HPDE6-E6E7 (cell line): ENCODE data around the gene SACM1L.

Experiments used
- DNase-seq: peaks from one replicate; pipeline ENCODE4 v3.0.0; 2011; ENCODE audit warnings: missing footprints; ENCODE audit errors: extremely low spot score

SACM1L gene

GRCh38 chr3:45771831-45772230 lies 82.6 kb downstream of the SACM1L start:
- no peak for DNase-seq

DNA sequence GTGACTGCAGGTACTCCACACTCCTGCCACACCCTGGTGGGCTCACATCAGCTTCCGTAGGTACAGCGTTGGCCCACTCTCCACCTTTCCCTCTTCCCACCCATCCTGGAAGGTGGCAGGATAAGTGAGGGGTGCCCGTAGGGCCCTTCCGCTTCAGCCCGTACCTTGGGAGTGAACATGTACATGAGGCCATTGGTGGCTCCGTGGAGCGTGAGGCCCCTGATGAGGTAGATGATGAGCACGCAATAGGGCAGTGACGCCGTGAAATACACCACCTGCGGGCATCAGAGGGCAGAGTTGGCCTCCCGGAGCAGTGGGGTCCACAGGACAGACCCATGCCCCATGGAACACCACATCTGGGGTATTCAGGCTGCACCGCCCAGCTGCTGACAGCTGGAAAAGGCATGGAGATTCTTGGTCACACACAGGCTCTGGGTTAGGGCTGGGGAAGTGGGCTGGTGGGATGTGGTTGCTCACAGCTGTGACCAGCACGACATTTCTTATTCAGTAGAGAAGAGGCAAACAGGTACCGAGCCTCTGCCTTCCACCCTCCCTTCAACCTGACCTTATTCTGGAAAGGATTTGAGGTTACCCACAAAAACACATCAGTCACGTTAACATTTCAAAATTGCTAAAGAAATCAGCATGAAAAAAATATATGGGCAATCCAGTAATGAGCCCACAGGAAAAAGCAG lies 83.3 kb downstream of the SACM1L start:
- DNase-seq, result no peak

DNA sequence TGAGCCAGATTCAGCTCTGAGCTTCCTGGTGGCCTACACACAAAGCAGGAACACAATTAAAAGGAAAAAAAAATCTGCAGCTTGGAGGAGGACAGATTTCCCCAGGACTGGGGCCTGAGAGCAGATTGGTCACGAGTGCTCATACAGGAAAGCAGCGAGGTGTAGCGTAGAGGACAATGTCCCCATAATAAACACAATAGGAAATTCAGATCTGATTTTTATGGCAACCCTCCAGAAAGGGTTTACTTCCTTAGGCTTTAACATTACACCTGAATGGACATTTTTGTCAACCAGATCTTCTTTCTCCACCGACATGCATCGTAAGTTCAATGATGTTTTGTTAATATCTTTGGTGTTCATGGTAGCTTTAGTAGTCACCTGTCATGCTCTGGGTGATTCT lies 83.9 kb downstream of the SACM1L start:
- DNase-seq, result no peak

GRCh38 chr3:45773714-45774449 lies 84.7 kb downstream of the SACM1L start:
- DNase-seq, result no peak

DNA sequence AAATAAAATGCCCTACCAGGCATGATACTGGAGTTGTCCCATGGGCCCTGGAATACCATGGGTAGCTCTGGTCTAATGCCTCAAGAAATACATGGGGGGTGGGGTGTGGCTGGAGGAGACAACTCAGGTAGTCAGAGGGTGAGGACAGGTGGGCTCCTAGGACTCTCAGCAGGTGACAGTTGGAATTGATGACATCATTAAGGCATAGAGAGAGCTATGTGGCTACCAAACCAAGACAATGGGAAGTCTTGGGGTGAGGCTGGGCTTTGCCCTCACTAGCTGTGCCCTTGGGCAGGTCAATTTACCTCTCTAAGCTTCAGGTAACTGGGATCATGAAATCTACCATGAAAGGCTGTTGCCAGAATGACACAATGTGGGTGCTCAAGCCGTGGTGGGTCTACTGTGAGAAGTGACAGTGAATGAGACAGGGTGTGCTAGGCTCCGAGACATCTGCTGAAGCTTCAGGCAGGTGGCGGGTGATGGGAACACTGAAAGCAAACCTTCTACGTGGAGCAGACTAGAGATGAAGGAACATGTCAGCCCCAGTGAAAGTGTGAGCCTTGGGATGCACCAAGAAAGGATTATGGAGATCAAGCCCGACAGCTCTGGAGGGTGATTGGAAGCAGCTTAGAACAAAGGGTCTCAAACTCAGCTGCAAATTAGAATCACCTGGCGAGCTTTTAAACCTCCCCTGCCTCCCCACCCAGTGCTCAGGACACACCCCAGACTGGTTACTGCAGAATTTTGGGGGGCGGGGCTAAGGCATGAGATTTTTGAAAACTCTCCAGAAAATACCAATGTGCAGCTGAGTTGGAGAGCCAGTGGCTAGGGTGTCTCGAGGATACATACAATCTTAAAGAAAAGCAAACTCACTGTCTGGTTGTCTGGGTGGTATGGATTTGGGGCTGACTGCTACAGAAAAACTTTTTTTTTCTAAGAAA lies 85.7 kb downstream of the SACM1L start:
- no peak for DNase-seq

GRCh38 chr3:45775571-45776300 lies 86.5 kb downstream of the SACM1L start:
- DNase-seq, result no peak

DNA sequence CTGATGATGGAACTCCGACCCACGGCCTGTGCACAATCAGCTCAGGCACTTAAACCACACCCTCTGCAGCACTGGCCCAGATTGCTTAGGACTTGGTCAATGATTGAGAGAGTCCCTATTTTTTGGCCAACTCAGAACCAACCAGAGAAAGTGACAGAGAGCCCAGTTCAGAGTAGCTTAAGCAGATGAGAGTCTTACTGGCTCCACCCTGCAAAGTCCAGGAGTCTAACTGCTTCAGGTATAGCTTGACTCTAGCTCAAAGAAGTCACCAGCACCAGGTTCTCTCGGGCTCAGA lies 87.1 kb downstream of the SACM1L start:
- no peak for DNase-seq

- DNase-seq, result no peak
These were observed 87.4 kb downstream of the SACM1L start for GRCh38 chr3:45776611-45777010.

DNA sequence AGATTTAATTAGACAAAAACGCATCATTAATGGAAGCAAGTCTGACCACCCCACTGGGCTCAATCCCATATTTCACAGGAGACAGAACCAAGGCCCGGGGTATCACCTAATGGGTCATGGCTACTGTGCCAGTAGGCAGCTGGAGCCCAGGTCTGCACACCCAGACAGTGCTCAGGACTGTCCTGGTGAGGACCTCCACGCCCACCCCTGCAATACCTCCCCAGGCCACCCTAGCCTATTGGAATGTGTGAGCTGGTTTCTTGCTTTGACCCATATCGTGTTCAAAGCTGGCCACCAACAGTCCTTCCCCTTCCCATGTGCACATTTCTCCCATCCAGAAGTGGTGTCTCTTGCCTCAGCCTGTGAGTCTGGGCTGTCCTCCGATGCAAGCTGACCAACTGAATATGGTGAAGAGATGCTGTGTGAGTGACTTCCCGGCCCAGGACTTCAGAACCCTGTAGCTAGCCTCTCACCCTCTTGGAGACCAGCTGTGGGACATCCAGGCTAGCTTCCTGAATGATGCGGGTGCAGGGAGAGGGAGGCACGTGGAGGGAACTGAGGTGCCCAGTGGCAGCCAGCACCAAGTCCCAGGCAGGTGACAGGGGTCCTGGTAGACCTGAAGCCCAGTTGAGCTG lies 88.0 kb downstream of the SACM1L start:
- DNase-seq, result no peak

GRCh38 chr3:45777746-45778386 lies 88.7 kb downstream of the SACM1L start:
- no peak for DNase-seq

DNA sequence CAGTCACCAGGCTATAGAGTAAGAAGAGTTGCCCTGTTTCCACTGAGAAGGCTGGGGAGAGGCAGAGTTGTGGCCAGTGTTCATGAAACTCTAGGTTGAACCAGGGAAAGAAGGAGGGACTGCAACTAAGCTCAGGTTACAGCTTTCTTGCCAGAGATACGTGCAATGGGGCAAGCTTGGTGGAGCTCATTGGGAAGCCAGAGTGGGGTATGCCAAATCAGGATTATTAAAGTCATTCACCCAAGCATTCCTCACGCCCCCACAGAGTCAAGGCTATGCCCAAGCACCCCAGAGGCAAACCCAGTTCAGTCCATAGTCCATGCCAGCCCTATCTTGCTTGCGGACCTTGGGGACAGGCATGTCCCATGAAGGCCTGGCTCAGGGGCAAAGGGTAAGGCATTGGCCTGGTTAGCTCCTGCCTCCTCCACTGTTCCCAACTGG lies 89.6 kb downstream of the SACM1L start:
- DNase-seq, result no peak

- no peak for DNase-seq
These were observed 90.8 kb downstream of the SACM1L start for GRCh38 chr3:45779746-45780735.

- no peak for DNase-seq
These were observed 92.1 kb downstream of the SACM1L start for GRCh38 chr3:45781271-45781670.

GRCh38 chr3:45781841-45782240 lies 92.6 kb downstream of the SACM1L start:
- DNase-seq, result no peak

DNA sequence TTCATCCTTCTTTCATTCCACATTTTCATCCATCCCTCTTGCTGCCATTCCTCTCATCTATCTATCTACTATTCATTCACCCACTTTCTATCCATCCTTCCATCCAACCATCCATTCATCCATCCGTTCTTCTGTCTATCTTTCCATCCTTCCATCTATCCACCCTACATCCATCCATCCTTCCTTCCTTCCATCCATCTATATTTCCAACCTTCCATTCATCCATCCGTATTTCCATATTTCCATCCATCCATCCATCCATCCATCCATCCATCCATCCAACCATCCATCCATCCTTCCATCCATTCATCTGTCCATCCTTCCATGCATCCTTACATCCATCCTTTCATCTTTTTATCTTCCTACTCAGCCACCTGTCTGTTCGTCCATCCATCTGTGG lies 93.2 kb downstream of the SACM1L start:
- DNase-seq, result no peak

DNA sequence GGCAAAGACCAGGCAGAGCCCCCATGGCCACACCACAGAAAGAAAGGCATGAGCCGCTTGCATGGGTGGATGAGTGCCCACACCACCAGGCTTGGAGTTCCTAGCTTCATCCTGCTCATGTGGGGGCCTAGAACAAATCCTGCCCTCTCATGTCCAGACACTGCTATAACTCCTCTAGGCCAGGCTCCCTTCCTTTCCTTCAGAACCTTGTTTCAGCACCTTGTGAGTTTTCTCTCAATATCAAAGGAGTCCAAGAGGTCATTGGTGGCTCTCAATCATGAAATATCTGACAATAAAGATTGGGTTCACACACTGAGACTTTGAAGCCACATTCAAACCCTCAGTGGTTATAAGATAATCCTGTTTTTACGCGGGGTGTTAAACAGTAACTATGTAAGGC lies 94.5 kb downstream of the SACM1L start:
- no peak for DNase-seq

DNA sequence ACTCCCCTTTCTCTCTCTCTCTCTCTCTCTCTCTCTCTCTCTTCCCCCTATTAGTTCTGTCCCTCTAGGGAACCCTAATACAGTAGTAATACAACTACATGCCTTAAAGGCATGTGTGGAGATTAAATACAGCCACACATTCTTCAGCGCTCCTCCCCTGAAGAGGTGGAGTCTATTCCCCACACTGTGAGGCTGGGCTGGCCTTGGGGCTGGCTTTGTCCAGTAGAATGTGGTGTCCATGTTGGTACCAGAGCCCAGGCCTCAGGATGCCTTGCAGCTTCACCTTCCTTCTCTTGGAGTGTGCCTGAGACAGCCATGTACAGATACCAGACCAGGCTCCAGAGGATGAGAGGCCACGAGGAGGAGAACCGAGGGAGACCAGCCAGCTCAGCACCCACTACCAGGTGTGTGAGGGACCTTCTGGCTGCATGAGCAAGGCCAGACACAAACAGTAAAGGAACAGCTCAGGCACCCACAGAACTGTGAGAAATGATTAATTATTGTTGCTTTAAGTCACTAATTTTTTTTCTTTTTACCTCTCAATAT lies 96.5 kb downstream of the SACM1L start:
- DNase-seq, result no peak

GRCh38 chr3:45786801-45787495 lies 97.8 kb downstream of the SACM1L start:
- DNase-seq, result no peak

DNA sequence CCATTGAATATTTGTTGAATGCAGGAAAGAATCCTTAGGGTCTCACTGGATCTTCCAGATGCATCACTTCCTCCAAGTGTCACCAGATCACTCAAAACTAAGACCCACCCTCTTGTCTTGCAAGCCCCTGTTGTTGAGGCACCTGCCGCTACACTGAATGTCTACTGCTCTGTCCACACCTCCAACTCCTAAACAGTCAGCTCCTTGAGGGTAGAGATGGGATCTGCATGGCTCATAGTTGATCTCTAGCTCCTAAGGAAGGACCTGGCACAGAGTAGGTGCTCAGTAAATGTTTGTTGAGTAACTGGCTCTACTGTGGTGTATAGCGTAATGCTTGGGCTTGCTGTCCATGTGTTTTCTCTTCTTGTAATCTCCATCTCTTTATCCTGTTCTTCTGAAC lies 98.4 kb downstream of the SACM1L start:
- no peak for DNase-seq
